ENCODE data around the gene ADCY7. TPM values are rescaled to one million over a fixed set of nuclear protein-coding genes. Genes with fewer than 3 reads are reported as not detected.

ADCY7 gene
- total and polyA plus RNA-seq, 4 donors, result 4.0 to 75.8 (median 20.2) TPM

DNA sequence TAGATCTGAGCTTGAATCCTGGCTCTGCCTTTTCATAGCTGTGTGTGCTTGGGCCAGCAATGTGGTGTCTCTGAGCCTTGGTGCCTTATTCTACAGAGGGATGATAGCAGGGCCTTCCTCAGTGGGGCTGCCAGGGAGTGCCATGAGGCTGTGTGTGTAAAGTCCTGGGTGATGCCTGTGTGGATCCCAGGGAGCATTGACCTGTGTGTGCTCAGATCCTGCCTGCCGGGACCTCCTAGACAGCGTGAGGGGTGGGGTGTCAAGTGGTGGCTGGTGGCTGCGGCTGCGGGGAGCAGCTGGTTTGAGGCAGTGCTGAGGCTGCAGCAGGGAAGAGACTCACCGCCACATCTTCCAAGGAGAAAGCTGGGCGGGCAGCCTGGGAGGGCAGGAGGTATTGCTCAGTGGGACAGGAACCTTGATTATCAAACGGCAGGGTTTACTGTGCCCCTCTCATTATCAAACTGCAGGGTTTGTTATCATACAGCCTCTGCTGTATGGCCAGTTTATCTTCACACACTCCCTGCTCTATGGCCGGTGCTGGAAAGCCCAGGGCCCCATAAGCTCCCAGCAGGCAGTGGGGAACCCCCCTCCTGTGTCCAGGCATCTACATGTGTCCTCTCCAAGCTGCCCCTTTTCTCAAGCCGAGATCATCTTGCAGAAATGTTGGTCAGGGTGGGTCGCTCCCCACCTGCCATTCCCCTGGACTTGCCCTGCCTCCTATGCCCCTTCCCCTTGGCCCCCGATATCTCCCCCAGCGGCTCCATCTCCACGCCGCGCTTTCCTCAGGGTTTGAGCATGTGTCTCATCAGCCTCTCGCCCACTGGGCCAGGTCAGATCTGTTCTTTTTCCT is 3.1 kb upstream of the ADCY7 start:
- intact Hi-C loops (cut with DNase I), result loop anchor here in 1 of 2 donors (10.0 kb wide), 1 partner anchor 252 kb away; no protein-coding TSS in a partner anchor

DNA sequence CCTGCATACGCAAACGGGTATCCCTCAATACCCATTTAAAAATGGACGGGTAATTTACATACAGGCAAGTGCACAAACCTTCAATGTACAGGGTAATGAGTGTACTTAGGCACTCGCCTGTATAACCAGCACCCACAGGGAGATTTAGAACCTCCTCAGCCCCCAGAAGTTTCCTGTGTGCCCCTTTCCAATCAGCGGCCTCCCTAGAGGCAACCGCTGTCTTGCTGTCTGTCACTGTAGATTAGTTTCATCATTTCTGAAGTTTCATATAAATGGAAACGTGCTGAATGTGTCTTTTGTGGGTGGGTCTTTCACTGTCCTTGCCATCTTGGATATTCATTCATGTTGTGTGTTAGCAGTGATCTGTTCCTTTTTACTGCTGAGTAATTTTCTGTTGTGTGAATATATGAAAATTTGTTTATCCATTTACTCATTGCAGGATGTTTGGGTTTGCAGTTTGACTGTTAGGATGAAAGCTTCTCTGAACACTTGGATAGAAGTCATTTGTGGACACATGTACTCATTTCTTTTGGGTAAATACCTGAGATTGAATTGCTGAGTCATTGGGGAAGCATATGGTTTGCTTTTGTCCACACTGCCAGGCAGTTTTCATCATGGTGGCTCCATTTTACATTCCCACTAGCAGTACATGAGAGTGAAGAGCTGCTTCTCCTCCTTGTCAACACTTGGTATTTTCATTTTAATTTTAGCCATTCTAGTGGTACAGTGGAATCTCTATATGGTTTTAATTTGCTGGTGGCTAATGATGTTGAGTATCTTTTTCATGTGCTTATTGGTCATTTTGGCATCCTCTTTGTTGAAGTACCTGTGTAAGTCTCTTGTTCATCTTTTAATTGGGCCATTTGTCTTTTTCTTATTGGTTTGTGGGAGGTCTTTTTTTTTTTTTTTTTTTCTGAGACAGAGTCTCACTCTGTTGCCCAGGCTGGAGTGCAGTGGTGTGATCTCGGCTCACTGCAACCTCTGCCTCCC is 2.1 kb upstream of the ADCY7 start:
- Histone ChIP-seq H3K4me3 (ENCODE audit: low read length in 2 of 2) (no peak overlapping the region), H3K36me3 (ENCODE audit: control insufficient read depth in 1 of 2, insufficient read depth in 2 of 2, low read length in 1 of 2) (no peaks in the 10 kb centered on the region), H3K4me1 (ENCODE audit: control insufficient read depth in 1 of 2, insufficient read depth in 2 of 2, low read length in 2 of 2) (no peaks in the 10 kb centered on the region), H3K27me3 (ENCODE audit: control insufficient read depth in 1 of 2, insufficient read depth in 2 of 2, low read length in 1 of 2) (no peaks in the 10 kb centered on the region), H3K27ac (ENCODE audit: low read depth in 1 of 2, low read length in 2 of 2) (no peak overlapping the region), H3K9me3 (ENCODE audit: control insufficient read depth, low read length) (no peaks in the 10 kb centered on the region)
- intact Hi-C loops (cut with DNase I), result loop anchor here in 1 of 2 donors (10.0 kb wide), 1 partner anchor 251 kb away; no protein-coding TSS in a partner anchor
- ATAC-seq (ENCODE audit: low FRiP score) (no peak), DNase-seq (no peak)
- WGBS, 2 donors, result 93 to 94% methylated on average over 7 to 8 of the region's 8 CpGs

More for the DNA sequence above, 3.1 kb upstream of the ADCY7 start:
- Histone ChIP-seq H3K27me3 (ENCODE audit: control insufficient read depth in 1 of 2, insufficient read depth in 2 of 2, low read length in 1 of 2) (no peaks in the 10 kb centered on the region), H3K4me3 (ENCODE audit: low read length in 2 of 2) (no peak overlapping the region), H3K4me1 (ENCODE audit: control insufficient read depth in 1 of 2, insufficient read depth in 2 of 2, low read length in 2 of 2) (no peaks in the 10 kb centered on the region), H3K9me3 (ENCODE audit: control insufficient read depth, low read length) (no peaks in the 10 kb centered on the region), H3K27ac (ENCODE audit: low read depth in 1 of 2, low read length in 2 of 2) (no peak overlapping the region), H3K36me3 (ENCODE audit: control insufficient read depth in 1 of 2, insufficient read depth in 2 of 2, low read length in 1 of 2) (no peaks in the 10 kb centered on the region)
- ATAC-seq (ENCODE audit: low FRiP score) (no peak), DNase-seq (peak; percentile 30 to 70)
- WGBS, 2 donors, result 93 to 96% methylated on average over 15 to 16 of the region's 16 CpGs

DNA sequence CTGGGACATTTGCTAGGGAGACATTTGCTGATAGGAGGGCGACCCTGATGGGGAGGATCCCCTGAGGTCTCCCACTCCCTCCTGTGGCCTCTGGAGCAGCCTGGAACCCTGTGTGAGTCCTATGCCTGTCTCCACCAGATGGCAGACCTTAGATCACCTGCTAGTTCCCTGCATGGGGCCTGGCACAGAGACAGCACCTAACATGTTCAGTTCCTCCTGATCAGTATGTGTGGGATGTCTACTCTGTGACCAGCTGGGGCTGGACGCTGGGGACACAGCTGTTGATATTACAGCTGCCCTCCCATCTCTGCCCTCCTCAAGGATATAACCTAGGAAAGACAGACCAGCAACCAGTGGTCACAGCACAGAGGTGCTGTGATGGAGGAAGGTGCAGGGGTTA is 1.1 kb upstream of the ADCY7 start:
- intact Hi-C loops (cut with DNase I), result loop anchor here in 1 of 2 donors (10.0 kb wide), 1 partner anchor 250 kb away; no protein-coding TSS in a partner anchor
- WGBS, 2 donors, result 77 to 81% methylated on average over 2 of the region's 2 CpGs
- ATAC-seq (ENCODE audit: low FRiP score) (no peak), DNase-seq (peak; percentile 56 to 69)
- Histone ChIP-seq H3K36me3 (ENCODE audit: control insufficient read depth in 1 of 2, insufficient read depth in 2 of 2, low read length in 1 of 2) (no peaks in the 10 kb centered on the region), H3K27me3 (ENCODE audit: control insufficient read depth in 1 of 2, insufficient read depth in 2 of 2, low read length in 1 of 2) (no peaks in the 10 kb centered on the region), H3K9me3 (ENCODE audit: control insufficient read depth, low read length) (no peaks in the 10 kb centered on the region), H3K27ac (ENCODE audit: low read depth in 1 of 2, low read length in 2 of 2) (no peak overlapping the region), H3K4me1 (ENCODE audit: control insufficient read depth in 1 of 2, insufficient read depth in 2 of 2, low read length in 2 of 2) (no peaks in the 10 kb centered on the region), H3K4me3 (ENCODE audit: low read length in 2 of 2) (no peak overlapping the region)

DNA sequence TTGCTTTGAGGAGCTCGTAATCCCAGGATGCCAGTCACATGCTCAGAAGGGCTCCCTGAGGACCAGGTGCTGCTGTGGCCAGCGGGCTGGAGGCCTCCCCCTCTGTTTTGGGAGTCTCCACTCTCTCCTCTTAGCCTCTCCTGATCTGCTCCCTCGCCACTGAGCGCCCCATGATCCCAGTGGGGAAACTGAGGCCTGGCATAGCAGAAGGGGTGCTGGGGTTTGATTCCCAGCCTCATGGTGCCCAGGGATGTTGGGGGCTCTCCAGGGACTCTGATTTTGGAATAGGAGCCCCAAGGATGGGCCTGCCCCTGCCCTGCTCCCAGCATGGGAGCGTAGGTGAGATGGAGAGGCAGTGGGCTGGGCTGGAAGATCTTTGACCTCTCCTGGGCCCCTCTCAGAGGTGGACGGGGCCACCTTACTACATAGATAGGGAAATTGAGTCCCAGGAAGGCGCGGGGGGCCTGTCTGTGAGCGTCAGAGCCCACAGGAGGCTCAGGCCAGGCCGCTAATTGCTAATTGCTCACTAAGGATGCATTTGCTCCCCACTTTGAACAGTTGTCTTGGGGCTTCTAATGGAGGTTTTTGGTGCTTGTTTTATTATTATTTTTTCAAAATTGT is 525 bp upstream of the ADCY7 start:
- 86 to 89% methylated on average over 10 of the region's 10 CpGs for WGBS, 2 donors
- Histone ChIP-seq H3K4me3 (ENCODE audit: low read length in 2 of 2) (no peak overlapping the region), H3K9me3 (ENCODE audit: control insufficient read depth, low read length) (no peaks in the 10 kb centered on the region), H3K4me1 (ENCODE audit: control insufficient read depth in 1 of 2, insufficient read depth in 2 of 2, low read length in 2 of 2) (no peaks in the 10 kb centered on the region), H3K27ac (ENCODE audit: low read depth in 1 of 2, low read length in 2 of 2) (no peak overlapping the region), H3K36me3 (ENCODE audit: control insufficient read depth in 1 of 2, insufficient read depth in 2 of 2, low read length in 1 of 2) (no peaks in the 10 kb centered on the region), H3K27me3 (ENCODE audit: control insufficient read depth in 1 of 2, insufficient read depth in 2 of 2, low read length in 1 of 2) (no peaks in the 10 kb centered on the region)
- intact Hi-C loops (cut with DNase I), result loop anchor here in 1 of 2 donors (10.0 kb wide), 1 partner anchor 249 kb away; no protein-coding TSS in a partner anchor
- peak; percentile 40 to 66 for DNase-seq
- no peak for ATAC-seq (ENCODE audit: low FRiP score)

DNA sequence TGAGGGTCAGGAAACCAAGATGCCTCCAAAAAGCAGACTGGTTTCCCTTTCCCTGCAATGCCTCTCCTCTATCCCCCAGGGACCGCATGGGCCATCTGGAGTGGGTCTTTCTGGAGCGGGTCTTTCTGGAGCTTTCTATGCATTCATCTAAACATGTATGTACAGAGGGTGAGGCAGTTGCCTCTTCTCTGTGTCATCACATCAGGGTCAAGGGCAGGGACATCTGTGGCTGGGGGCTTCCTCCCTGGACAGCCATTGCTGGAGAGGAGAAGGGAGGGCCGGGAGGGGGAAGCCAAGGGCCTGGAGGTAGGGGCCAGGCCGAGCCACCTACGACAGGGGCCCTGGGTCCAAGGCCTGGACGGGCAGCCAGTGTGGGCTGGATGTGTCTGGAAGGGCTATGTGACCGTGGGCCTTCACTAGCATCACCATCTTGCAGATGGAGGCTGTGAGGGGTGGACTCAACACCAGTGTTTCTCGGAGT is 840 bp downstream of the ADCY7 start:
- Histone ChIP-seq H3K4me1 (ENCODE audit: control insufficient read depth in 1 of 2, insufficient read depth in 2 of 2, low read length in 2 of 2) (no peaks in the 10 kb centered on the region), H3K4me3 (ENCODE audit: low read length in 2 of 2) (no peak overlapping the region), H3K27ac (ENCODE audit: low read depth in 1 of 2, low read length in 2 of 2) (no peak overlapping the region), H3K27me3 (ENCODE audit: control insufficient read depth in 1 of 2, insufficient read depth in 2 of 2, low read length in 1 of 2) (no peaks in the 10 kb centered on the region), H3K36me3 (ENCODE audit: control insufficient read depth in 1 of 2, insufficient read depth in 2 of 2, low read length in 1 of 2) (no peaks in the 10 kb centered on the region), H3K9me3 (ENCODE audit: control insufficient read depth, low read length) (no peaks in the 10 kb centered on the region)
- 88 to 92% methylated on average over 8 of the region's 8 CpGs for WGBS, 2 donors
- peak; percentile 40 to 75 for DNase-seq
- ATAC-seq (ENCODE audit: low FRiP score), result no peak
- intact Hi-C loops (cut with DNase I), result loop anchor here in 1 of 2 donors (10.0 kb wide), 1 partner anchor 248 kb away; no protein-coding TSS in a partner anchor

DNA sequence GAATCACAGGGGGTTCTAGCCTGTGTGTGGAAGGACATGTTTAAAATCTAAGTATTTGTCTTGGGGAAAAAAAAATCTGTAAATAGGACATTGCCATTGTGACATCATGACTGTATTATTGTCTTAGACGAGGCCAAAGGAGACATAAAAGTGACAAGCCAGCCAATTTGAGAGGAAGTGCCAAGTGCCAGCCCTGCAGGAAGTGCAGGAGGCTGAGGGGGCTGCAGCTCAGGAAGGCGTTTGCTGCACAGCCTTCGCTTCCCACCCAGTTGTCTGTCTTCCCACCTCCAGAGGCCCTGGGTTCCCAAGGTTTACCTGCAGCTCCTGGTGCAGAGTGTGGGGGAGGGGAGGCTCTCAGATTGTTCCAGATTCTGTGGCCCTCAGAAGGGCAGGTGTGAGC is 1.3 kb downstream of the ADCY7 start:
- Histone ChIP-seq H3K4me3 (ENCODE audit: low read length in 2 of 2) (no peak overlapping the region), H3K4me1 (ENCODE audit: control insufficient read depth in 1 of 2, insufficient read depth in 2 of 2, low read length in 2 of 2) (no peaks in the 10 kb centered on the region), H3K9me3 (ENCODE audit: control insufficient read depth, low read length) (no peaks in the 10 kb centered on the region), H3K27me3 (ENCODE audit: control insufficient read depth in 1 of 2, insufficient read depth in 2 of 2, low read length in 1 of 2) (no peaks in the 10 kb centered on the region), H3K27ac (ENCODE audit: low read depth in 1 of 2, low read length in 2 of 2) (no peak overlapping the region), H3K36me3 (ENCODE audit: control insufficient read depth in 1 of 2, insufficient read depth in 2 of 2, low read length in 1 of 2) (no peaks in the 10 kb centered on the region)
- intact Hi-C loops (cut with DNase I), result loop anchor here in 1 of 2 donors (10.0 kb wide), 1 partner anchor 247 kb away; no protein-coding TSS in a partner anchor
- DNase-seq, result peak; percentile 43 to 54
- ATAC-seq (ENCODE audit: low FRiP score), result no peak
- 65 to 66% methylated on average over 3 of the region's 3 CpGs for WGBS, 2 donors

DNA sequence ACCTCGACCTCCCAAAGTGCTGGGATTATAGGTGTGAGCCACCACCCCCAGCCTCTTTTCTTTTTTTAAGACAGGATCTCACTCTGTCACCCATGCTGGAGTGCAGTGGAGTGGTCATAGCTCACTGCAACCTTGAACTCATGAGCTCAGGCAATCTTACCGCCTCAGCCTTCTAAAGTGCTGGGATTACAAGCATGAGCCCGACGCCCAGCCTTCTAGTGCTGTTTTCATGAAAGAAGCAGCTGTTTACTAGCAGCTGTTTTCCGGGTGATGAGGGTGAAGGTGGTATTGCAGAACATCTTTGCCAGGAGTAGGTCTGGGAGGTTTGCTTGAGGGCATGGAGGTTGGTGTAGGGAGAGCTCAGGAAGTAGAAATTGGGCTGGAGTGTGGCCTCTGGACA is 2.0 kb downstream of the ADCY7 start:
- intact Hi-C loops (cut with DNase I), result loop anchor here in 1 of 2 donors (10.0 kb wide), 1 partner anchor 246 kb away; no protein-coding TSS in a partner anchor
- WGBS, 2 donors, result 94 to 98% methylated on average over 5 of the region's 5 CpGs
- Histone ChIP-seq H3K9me3 (ENCODE audit: control insufficient read depth, low read length) (no peaks in the 10 kb centered on the region), H3K4me1 (ENCODE audit: control insufficient read depth in 1 of 2, insufficient read depth in 2 of 2, low read length in 2 of 2) (no peaks in the 10 kb centered on the region), H3K4me3 (ENCODE audit: low read length in 2 of 2) (no peak overlapping the region), H3K36me3 (ENCODE audit: control insufficient read depth in 1 of 2, insufficient read depth in 2 of 2, low read length in 1 of 2) (no peaks in the 10 kb centered on the region), H3K27ac (ENCODE audit: low read depth in 1 of 2, low read length in 2 of 2) (no peak overlapping the region), H3K27me3 (ENCODE audit: control insufficient read depth in 1 of 2, insufficient read depth in 2 of 2, low read length in 1 of 2) (no peaks in the 10 kb centered on the region)
- ATAC-seq (ENCODE audit: low FRiP score) (no peak), DNase-seq (peak; percentile 23 to 30)

Data from aorta (tissue), 5 donors.